Stimulated activated CD8-positive, alpha-beta memory T cell treated with anti-CD3 and anti-CD28 coated beads, Interleukin-12 subunit alpha, Interleukin-12 subunit beta, amount 100 ng/mL, for 24 hours (primary cell): ENCODE results near the gene PREPL.

Source experiments
- DNase-seq: peaks from one replicate; pipeline ENCODE4 v3.0.0-alpha.2; 2020; ENCODE audit errors: extremely low read depth

PREPL gene

DNA sequence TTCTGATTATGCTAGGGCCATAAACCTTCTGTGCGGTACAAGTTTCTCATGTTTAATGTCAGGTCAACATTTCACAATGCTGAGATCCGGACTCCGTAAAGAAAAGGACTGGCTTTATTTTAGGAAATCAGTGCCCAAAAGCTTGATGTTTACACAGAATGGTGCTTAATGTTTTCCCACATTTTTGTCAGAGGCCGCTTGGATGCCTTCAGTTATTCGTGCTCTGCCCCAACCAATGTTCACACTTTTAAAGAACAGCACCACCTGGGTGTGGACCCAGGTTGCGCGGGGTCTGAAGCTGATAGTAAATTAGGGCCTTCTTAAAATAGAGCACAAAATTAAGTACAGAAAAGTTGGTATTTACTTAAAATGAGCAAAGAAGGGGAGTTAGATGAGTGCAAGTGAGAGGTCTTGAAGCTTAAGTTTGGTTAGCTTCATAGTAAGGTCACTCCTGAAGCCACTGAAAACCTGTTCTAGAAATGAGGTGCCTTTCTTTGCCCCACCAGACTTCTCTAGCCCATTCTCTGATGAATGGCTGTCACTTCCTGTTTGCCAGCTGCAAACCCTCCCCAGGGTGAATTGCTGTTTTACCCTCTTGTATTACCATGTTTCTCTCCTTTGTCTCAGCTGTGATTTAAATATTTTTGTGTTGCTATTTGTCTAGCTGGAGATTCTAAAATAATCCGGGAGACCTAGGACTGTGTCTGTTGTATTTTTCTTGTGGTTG, 65.5 kb downstream of the PREPL start:
- DNase-seq, result no peak

DNA sequence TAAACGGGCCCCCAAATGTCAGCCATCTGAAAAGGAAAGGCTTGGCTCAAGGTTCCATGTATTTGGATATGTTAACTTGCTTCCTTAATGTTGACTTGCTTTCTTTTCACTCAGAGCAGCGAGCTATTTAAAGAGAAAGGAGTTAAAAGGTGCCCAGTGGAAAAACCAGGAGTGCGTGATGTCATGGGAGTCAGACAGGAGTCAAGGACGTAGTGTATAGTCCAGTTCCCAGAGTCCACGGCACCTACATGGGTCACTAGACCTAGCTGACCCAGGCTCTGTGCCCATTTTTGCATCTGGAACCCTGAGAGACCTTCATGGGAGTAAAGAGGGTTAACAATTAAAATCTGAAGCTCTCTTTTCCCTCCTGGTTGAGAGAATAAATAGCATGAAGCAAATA, 66.2 kb downstream of the PREPL start:
- DNase-seq, result no peak

DNA sequence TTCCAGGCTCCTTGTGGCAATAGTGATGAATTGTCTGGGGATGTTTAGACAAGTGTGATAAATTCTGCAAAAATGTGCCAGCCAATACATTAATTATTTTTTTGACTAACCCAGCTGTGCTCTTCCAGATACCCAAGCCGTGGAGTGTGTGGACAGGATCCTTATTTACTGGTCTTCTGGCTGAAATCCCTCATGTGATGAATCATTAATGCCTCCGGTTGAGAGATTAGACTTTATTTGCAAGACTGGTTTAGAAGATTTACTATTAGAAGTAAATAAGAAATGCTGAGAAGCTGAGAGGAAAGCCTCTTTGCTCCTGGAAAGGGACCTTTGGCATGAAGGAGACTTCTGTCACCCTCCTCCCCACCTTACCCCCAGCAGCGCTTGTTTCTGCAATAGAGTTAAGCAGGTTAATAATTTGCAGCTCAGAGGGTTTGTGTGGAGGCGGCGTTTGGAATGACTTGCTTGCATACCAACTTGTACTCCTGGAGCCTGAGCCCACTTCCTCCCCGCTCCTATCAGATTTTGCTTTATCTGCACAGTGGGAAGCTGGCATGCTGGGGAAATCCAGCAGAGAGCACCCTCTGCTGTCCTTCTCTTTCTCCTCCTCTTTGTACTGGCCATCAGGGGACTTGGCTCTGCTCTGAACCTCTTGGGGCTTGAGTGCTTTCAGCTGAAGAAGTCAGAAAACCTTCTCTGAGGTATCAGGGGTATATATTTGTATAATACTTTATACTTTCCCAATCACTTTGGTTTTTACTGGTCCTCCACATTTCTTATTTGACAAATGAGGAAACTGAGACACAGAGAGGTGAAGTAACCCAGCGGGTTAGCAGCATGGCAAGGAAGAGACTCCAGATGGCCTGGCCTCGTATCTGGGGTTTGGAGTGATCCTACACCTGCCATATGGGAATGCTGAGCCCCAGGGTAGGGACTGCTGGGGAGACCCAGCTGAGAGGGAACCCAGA, 69.7 kb downstream of the PREPL start:
- no peak for DNase-seq

DNA sequence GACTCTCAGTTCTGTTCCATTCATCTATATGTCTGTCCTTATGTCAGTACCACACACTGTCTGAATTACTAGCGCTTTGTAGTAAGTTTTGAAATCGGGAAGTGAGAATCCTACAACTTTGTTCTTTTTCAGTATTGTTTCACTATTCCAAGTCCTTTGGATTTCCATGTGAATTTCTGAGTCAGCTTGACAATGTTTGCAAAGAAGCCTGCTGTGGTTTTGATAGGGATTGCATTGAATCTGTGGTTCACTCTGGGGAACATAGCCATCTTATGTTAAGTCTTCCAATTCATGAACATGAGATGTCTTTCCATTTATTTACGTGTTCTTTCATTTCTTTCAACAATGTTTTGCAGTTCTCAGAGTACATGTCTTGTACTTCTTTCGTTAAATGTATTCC, 71.0 kb downstream of the PREPL start:
- no peak for DNase-seq

GRCh38 chr2:44286884-44287638, 74.2 kb downstream of the PREPL start:
- DNase-seq, result no peak

DNA sequence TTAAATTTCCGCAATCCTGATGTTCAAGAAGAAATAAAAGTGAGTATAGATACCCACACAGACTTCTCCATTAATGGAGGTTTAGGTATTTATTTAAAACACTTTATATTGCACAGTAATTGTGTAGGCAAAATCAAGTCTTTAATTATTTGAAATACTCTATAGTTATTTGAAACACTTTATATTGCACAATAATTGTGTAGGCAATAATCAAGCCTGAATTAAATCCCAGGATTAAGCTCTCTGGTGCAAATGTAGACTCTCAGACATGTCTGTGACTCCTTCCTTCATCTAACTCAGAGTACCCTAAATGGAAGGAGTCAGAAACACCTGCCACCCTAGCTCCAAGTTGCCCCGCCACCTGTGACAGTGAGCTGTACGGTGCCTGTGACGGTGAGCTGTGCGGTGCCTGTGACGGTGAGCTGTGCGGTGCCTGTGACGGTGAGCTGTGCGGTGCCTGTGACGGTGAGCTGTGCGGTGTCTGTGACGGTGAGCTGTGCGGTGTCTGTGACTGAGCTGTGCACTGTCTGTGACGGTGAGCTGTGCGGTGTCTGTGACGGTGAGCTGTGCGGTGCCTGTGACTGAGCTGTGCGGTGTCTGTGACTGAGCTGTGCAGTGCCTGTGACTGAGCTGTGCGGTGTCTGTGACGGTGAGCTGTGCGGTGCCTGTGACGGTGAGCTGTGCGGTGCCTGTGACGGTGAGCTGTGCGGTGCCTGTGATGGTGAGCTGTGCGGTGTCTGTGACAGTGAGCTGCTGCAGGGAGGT, 75.0 kb downstream of the PREPL start:
- DNase-seq, result no peak

DNA sequence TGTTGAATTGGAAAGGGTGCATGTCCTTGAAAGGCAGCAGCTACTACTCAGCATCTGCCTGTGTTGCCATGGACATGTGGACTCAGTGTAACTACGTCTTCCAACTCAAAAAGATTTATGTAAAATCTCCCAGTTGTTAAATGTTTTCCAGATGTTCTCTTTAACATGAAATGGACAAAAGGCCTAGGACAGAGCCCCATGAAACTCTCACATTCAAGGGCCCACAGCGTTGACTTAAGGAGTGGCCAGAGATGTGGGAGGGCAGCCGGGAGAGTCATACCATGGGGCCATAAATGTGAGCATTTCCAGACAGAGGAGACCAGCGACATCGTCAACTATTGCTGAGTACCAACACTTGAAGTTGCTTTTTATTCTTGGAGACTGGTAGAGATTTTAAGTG, 76.1 kb downstream of the PREPL start:
- no peak for DNase-seq

- no peak for DNase-seq
Measured at GRCh38 chr2:44283116-44283666, 78.1 kb downstream of the PREPL start.

- no peak for DNase-seq
Measured at GRCh38 chr2:44280869-44281268, 80.4 kb downstream of the PREPL start.

DNA sequence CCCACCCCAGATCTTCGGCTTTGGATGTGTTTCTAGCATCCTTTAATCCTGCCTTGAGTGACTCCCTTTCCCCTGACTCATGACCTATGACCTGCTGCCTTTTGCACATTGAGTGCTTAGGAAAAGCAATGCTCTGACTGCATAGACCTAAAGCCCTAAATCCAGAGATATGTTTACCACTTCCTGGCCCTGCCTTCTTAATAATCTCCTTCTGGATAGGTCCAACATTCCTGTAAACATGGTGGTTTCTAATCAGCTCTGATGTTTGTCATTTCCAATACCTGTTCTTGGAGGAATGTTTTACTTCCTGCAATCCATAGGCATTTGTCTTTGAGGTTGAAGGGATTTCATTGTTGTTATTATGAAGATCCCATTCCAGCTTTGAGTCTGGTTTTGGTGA, 83.8 kb downstream of the PREPL start:
- DNase-seq, result no peak

DNA sequence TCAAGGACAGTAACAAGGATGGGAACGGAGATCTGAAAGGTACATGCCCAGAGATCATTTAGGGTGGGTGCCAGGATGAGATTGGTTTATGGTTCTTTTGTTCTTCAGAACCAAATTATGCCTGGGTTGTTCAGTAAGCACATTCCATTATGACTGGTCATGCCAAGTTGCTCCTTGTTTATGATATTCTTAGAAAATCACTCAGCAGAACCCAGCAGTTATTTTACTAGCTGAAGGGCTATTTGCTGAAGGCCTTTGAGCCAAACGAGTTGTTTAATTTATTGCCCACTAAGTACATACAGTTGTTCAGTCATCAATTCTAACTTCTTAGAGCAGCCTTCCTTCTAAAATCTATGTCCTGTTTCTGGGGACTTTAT, 85.4 kb downstream of the PREPL start:
- no peak for DNase-seq

DNA sequence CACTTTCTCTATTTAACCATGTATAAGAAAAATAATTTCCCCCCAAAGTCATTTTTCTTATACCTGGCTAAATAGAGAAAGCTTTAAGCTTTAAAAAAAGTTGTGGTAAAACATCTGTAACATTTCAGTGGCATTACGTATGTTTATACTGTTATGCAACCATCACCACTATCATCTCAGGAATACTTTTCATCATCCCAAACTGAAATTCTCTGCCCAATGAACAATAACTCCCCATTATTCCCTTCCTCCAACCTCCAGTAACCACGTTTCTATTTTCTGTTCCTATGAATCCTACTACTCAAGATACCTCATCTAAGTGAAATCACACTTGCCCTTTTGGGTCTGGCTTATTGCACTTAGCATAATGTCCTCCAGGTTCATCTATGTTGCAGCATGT, 87.7 kb downstream of the PREPL start:
- no peak for DNase-seq

DNA sequence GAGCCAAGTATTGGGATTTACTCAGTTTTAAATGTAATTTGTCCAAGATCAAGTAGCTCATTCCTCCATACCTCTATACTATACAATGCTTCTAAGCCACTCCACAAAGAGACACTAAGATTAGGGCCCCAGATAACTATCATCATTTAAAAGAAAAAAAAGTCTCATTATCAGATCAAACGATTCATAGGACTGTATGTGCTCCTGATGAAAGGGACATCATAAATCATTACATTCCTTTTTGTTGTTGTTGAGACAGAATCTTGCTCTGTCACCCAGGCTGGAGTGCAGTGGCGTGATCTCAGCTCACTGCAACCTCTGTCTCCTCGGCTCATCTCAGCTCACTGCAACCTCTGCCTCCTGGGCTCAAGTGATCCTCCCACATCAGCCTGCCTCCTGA, 88.2 kb downstream of the PREPL start:
- no peak for DNase-seq

DNA sequence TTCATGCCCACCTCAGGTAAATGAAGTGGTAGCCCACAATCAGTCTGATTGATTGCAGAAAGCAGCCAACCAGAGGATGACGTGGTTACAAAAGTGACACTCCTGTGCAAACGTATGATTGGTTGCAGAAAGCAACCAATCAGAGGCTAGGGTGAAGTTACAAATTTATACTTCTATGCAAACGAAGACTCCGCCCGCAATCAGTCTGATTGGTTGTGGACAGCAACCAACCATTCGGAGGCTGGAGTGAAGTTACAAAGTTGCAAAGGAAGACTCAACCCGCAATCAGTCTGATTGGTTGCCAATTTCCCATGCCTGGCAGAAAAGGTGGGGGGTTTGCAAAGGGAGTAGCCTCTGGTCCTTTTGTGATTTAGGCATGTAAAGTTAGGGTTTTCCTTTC, 90.0 kb downstream of the PREPL start:
- DNase-seq, result no peak

- no peak for DNase-seq
Measured at GRCh38 chr2:44269831-44270230, 91.5 kb downstream of the PREPL start.

DNA sequence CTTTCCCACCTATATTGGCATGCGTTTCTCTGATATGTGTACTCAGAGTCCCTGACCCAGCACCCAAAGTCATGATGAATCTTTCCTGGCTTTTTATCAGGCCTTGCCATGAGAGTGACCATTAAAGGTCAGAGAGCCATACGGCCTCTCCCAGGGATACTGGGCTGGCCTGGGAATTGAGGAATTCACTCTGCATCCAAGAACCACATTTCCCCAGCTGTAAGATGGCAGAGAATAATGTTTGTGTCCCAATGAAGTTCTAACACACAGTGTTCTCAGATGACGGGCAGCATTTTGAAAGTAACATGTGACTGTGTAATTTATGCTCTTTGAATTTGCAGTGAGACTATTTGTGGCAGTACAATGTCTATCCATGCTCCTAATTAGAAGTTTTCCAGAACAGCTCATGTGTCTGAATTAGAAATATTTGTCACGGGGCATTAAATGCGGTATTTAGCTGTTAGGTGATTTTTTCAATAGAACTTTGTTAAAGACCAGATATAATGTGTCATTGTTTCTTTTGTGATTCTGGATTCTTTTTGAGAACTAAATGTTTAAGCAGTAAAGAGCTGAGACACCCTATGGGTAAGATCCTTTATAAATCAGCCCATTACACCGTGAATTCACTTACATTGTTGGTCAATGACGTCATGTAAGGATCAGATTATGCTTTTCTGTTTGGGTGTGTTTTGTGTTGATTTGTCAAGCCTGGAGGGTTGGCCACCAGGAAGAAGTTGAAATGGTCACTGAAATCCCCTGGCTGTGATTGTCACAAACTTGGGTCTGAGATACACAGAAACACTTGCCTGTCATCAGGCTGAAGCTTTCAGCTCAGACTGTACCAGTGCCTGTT, 93.3 kb downstream of the PREPL start:
- DNase-seq, result no peak
